HepG2 (cell line): ENCODE data around the gene AHSG. TPM values are rescaled to one million over a fixed set of nuclear protein-coding genes. Genes with fewer than 3 reads are reported as not detected.

Source experiments
- ATAC-seq: fragments of 200-7000 bp; cut with Tn5 transposase; 3 replicates; pipeline ENCODE4 v1.9.1; 2020; ENCODE audit warnings: mild to moderate bottlenecking, moderate library complexity
- BruUV-seq: library from RNA; stranded (reverse); fragments of 400-500 nt; replicated peaks from 2 replicates; lab custom pipeline; 2021; lab: Mats Ljungman, UMichigan
- CTCF ChIA-PET: fragments of 300-600 bp; formaldehyde crosslinking; extraction: SDS; loops from one replicate; lab custom pipeline; 2021; ENCODE audit warnings: low total read pairs, inconsistent platforms, low intra/inter-chr PET ratio; lab: Yijun Ruan, JAX
- POLR2A ChIA-PET: fragments of 350-600 bp; sonication (Branson Sonifier 250); formaldehyde crosslinking; loops from one replicate; lab custom pipeline; 2020; ENCODE audit warnings: antibody characterized with exemption, inconsistent platforms; lab: Yijun Ruan, JAX
- DNase-seq: peaks from one replicate; pipeline ENCODE4 v3.0.0-alpha.2; 2015; ENCODE audit warnings: low spot score
- FAIRE-seq: peaks from 3 replicates; lab custom pipeline; 2011; peaks lifted over from hg19 to GRCh38; lab: Jason Lieb, UNC
- H2AFZ ChIP-seq: one replicate; pipeline ENCODE4 v1.6.1; 2011; ENCODE audit warnings: low read length, inconsistent platforms
- H3K27ac ChIP-seq: fragments of 300-600 bp; 3 replicates; pipeline ENCODE4 v1.8.0; 2011; ENCODE audit warnings: mixed run types, mild to moderate bottlenecking, mixed read lengths, low read length, inconsistent platforms; ENCODE audit not compliant: insufficient read depth; ENCODE audit errors: extremely low read length
- H3K27me3 ChIP-seq, 2 experiments: fragments of 200-600 bp in 1 of 2; 2 replicates in 1 of 2; 3 replicates in 1 of 2; pipeline versions ENCODE4 v1.6.0 to v1.8.0; 2011; ENCODE audit warnings: low read length in 2 of 2, mild to moderate bottlenecking in 2 of 2, moderate library complexity in 2 of 2, inconsistent platforms in 1 of 2; ENCODE audit not compliant: insufficient read depth in 2 of 2, control insufficient read depth in 1 of 2
- H3K36me3 ChIP-seq, 2 experiments: fragments of 200-600 bp in 1 of 2; replicated peaks in 1 of 2; 2 replicates in 1 of 2; 3 replicates in 1 of 2; pipeline versions ENCODE4 v1.5.1 to v1.8.0; 2011; ENCODE audit warnings: low read length in 2 of 2, inconsistent platforms in 1 of 2; ENCODE audit not compliant: insufficient read depth in 2 of 2, control insufficient read depth in 1 of 2
- H3K4me1 ChIP-seq: 2 replicates; pipeline ENCODE4 v1.5.1; 2012; ENCODE audit warnings: low read length, inconsistent platforms; ENCODE audit not compliant: insufficient read depth
- H3K4me2 ChIP-seq: 2 replicates; pipeline ENCODE4 v1.6.0; 2011; ENCODE audit warnings: low read depth, low read length, inconsistent platforms
- H3K4me3 ChIP-seq, 3 experiments: fragments of 200-600 bp in 1 of 3; sonication (generic), shearing (Covaris generic) in 1 of 3; replicated peaks in 1 of 3; 2 replicates each; pipeline ENCODE4 v1.5.1; 2011 to 2016; ENCODE audit warnings: low read length in 3 of 3, inconsistent platforms in 2 of 3, low read depth in 2 of 3, mild to moderate bottlenecking in 2 of 3, control low read depth in 1 of 3, mixed read lengths in 1 of 3; ENCODE audit not compliant: insufficient read depth in 1 of 3
- H3K79me2 ChIP-seq: one replicate; pipeline ENCODE4 v1.6.1; 2011; ENCODE audit warnings: low read length, inconsistent platforms; ENCODE audit not compliant: insufficient read depth
- H3K9ac ChIP-seq: 2 replicates; pipeline ENCODE4 v1.6.0; 2011; ENCODE audit warnings: mild to moderate bottlenecking, low read depth, low read length, inconsistent platforms; ENCODE audit not compliant: insufficient read depth
- H3K9me3 ChIP-seq: 2 replicates; pipeline ENCODE4 v1.5.1; 2012; ENCODE audit warnings: mild to moderate bottlenecking, low read length
- H4K20me1 ChIP-seq: 2 replicates; pipeline ENCODE4 v1.6.0; 2011; ENCODE audit warnings: inconsistent platforms, mild to moderate bottlenecking, low read length, moderate library complexity; ENCODE audit not compliant: insufficient read depth
- AFF4 ChIP-seq: sonication (generic); formaldehyde crosslinking; IDR thresholded peaks from 2 replicates; pipeline ENCODE4 v1.4.0; 2020; ENCODE audit warnings: missing genetic modification reagents
- ATF2 ChIP-seq: sonication (generic); formaldehyde crosslinking; IDR thresholded peaks from 2 replicates; pipeline ENCODE4 v1.4.0; 2020; ENCODE audit warnings: missing genetic modification reagents
- CEBPB ChIP-seq: IDR thresholded peaks from 2 replicates; pipeline ENCODE4 v1.6.1; 2011; ENCODE audit warnings: low read depth, low read length, improper control_type of control experiment, borderline replicate concordance
- ISX ChIP-seq: sonication (generic); formaldehyde crosslinking; conservative IDR thresholded peaks from 2 replicates; pipeline ENCODE4 v1.5.0; 2020; ENCODE audit warnings: missing genetic modification reagents
- MXD1 ChIP-seq: sonication (generic); formaldehyde crosslinking; IDR thresholded peaks from 2 replicates; pipeline ENCODE4 v1.4.0; 2020; ENCODE audit warnings: mild to moderate bottlenecking, missing genetic modification reagents
- ZNF225 ChIP-seq: sonication (generic); formaldehyde crosslinking; IDR thresholded peaks from 2 replicates; pipeline ENCODE4 v1.4.0; 2020; ENCODE audit warnings: mild to moderate bottlenecking, missing genetic modification reagents
- ZNF235 ChIP-seq: sonication (generic); formaldehyde crosslinking; IDR thresholded peaks from 2 replicates; pipeline ENCODE4 v1.8.1; 2023; ENCODE audit warnings: mild to moderate bottlenecking, missing genetic modification reagents, borderline replicate concordance
- ZNF646 ChIP-seq: sonication (generic); formaldehyde crosslinking; IDR thresholded peaks from 2 replicates; pipeline ENCODE4 v1.9.0; 2021; ENCODE audit warnings: mild to moderate bottlenecking, missing genetic modification reagents
- ZNF83 ChIP-seq: sonication (generic); formaldehyde crosslinking; IDR thresholded peaks from 2 replicates; pipeline ENCODE4 v1.4.0; 2020; ENCODE audit warnings: missing genetic modification reagents, mild to moderate bottlenecking, borderline replicate concordance
- WGBS: methylation state at CpG from one replicate; pipeline ENCODE4 v1.1.6; 2017; ENCODE audit warnings: low lambda C conversion rate; 5-methylcytosine and 5-hydroxymethylcytosine counted together
- in situ Hi-C: cut with HindIII; loops from 2 replicates; pipeline ENCODE4 v1.10.0; 2017; ENCODE audit warnings: low pct_unique_long_range_greater_than_20kb; ENCODE audit not compliant: extremely low pct_ligation_motif_present
- intact Hi-C: fragments of 100-400 bp; cut with micrococcal nuclease; formaldehyde crosslinking; loops from one replicate; pipeline ENCODE4 v1.10.0; 2022; ENCODE audit not compliant: unreplicated experiment
- polyA plus RNA-seq, 8 experiments: library from polyadenylated mRNA; depleted of rRNA in 3 of 8; stranded (reverse) in 7 of 8; unstranded in 1 of 8; fragments of >200 nt; fragmentation: Illumina TruSeq in 4 of 8; extraction: Trizol in 4 of 8; gene quantifications; 2 replicates each; pipeline versions ENCODE4 v1.2.1 to v1.2.3, GENCODE V29; 2011 to 2016; ENCODE audit warnings: low read depth in 4 of 8, missing spikeins in 1 of 8, mixed read lengths in 1 of 8; ENCODE audit not compliant: insufficient read depth in 1 of 8
- total RNA-seq, 5 experiments: library from RNA; depleted of rRNA; stranded (reverse); fragments of >200 nt; fragmentation: Illumina TruSeq; extraction: Trizol; gene quantifications; 2 replicates each; pipeline ENCODE4 v1.2.3, GENCODE V29; 2016; ENCODE audit warnings: low read depth in 1 of 5

AHSG gene
- total and polyA plus RNA-seq, 2 of the 13 experiments (the other 11 are each of a cell fraction or from before 2014, with no cell fraction given) = 2,043 to 19,152 TPM

- Histone ChIP-seq H3K36me3 (no peaks in the 10 kb centered on the region), H3K79me2 (peaks cover 4% of the 10 kb centered on the region), H3K27me3 (no peaks in the 10 kb centered on the region), H3K27ac (peak overlapping the region; percentile 95), H3K9me3 (no peaks in the 10 kb centered on the region), H3K4me3 (peak overlapping the region; percentile 18 to 63 (median 34)), H3K9ac (peak overlapping the region; percentile 77), H4K20me1 (no peaks in the 10 kb centered on the region), H2AFZ (no peak overlapping the region), H3K4me1 (peaks cover 96% of the 10 kb centered on the region), H3K4me2 (peak overlapping the region; percentile 88)
- intact Hi-C loops = loop anchor here (2.0 kb wide), 1 partner anchor 14 kb away; the partner anchor contains the start of gene AHSG
- ATAC-seq (peak; percentile 77), DNase-seq (peak; percentile 90), FAIRE-seq (peak; percentile 98)
- no TSS peak for BruUV-seq
- in situ Hi-C loops = no loop called here
- ChIA-PET POLR2A (interaction anchor here (1.1 to 27.1 kb wide), 6 partner anchors 5 to 626 kb away, joined by 3 to 854 read pairs (median 30); partner anchors contain the start of genes AHSG, DNAJB11, EIF4A2 and TBCCD1), CTCF (interaction anchor here (0.9 kb wide), 1 partner anchor 13 kb away, joined by 3 read pairs; the partner anchor contains the start of gene AHSG)
- under 1% methylated on average over 8 of the region's 12 CpGs for WGBS
- no peak for TF ChIP-seq ISX
- no peak for TF ChIP-seq MXD1
- TF ChIP-seq ATF2 (CRISPR knock-in tag) = peak; percentile 90; the same call in 1 of the 2 replicates
- peak; percentile 15; the same call in 1 of the 2 replicates for TF ChIP-seq CEBPB
- no peak for TF ChIP-seq ZNF235 (CRISPR knock-in tag)
- TF ChIP-seq ZNF83 = no peak
- TF ChIP-seq ZNF225 (CRISPR knock-in tag) = no peak
- peak; percentile 67; the same call in 1 of the 2 replicates for TF ChIP-seq AFF4
- no peak for TF ChIP-seq ZNF646 (CRISPR knock-in tag)
Measured at GRCh38 chr3:186599142-186599784, 13.6 kb upstream of the AHSG start.
